ENCODE data around the gene KRT1. TPM values are rescaled to one million over a fixed set of nuclear protein-coding genes. Genes with fewer than 3 reads are reported as not detected.

KRT1 gene
- total and polyA plus RNA-seq, 7 donors = not detected

DNA sequence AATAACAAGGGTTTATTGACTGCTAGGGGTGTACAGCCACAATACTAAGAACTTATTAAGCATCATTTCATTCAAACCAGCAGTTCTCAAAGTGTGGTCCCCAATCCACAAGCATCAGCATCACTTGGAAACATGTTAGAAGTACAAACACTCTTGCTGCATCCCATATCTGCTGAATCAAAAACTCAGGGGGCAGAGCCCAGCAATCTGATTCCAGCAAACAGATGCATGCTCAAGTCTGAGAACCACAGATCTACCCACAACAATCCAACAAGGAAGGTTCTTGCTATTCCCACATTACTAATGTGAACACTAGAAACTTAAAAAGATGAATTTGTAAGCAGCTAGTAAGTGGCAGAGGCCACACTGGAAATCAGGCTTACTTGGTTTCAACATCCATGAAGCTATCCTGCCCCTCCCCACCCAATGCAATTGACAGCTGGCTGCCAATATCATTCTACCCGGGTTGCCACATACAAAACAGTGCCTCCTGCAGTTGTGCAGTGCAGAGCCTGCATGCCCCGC is 16.9 kb upstream of the KRT1 start:
- H3K27me3 ChIP-seq = peaks cover 0 to 7% (median 0%) of the 10 kb centered on the region in 3 donors
- H3K36me3 ChIP-seq = no peaks in the 10 kb centered on the region
- intact Hi-C loops (cut with DNase I) = no loop called here
- H3K27ac ChIP-seq = no peak overlapping the region
- H3K9me3 ChIP-seq = no peaks in the 10 kb centered on the region
- 57 to 77% methylated on average over 2 of the region's 2 CpGs for WGBS, 2 donors
- H3K4me1 ChIP-seq = no peaks in the 10 kb centered on the region
- H3K4me3 ChIP-seq = no peak overlapping the region
- DNase-seq = no peak
- TF ChIP-seq, protein P1, sequence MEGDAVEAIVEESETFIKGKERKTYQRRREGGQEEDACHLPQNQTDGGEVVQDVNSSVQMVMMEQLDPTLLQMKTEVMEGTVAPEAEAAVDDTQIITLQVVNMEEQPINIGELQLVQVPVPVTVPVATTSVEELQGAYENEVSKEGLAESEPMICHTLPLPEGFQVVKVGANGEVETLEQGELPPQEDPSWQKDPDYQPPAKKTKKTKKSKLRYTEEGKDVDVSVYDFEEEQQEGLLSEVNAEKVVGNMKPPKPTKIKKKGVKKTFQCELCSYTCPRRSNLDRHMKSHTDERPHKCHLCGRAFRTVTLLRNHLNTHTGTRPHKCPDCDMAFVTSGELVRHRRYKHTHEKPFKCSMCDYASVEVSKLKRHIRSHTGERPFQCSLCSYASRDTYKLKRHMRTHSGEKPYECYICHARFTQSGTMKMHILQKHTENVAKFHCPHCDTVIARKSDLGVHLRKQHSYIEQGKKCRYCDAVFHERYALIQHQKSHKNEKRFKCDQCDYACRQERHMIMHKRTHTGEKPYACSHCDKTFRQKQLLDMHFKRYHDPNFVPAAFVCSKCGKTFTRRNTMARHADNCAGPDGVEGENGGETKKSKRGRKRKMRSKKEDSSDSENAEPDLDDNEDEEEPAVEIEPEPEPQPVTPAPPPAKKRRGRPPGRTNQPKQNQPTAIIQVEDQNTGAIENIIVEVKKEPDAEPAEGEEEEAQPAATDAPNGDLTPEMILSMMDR (IDR thresholded peaks at IDR 0.05) = no peak
- TF ChIP-seq EP300 (IDR thresholded peaks at IDR 0.05) (no peak), POLR2A (IDR thresholded peaks at IDR 0.05) (no peak), POLR2AphosphoS5 (IDR thresholded peaks at IDR 0.05) (no peak)

DNA sequence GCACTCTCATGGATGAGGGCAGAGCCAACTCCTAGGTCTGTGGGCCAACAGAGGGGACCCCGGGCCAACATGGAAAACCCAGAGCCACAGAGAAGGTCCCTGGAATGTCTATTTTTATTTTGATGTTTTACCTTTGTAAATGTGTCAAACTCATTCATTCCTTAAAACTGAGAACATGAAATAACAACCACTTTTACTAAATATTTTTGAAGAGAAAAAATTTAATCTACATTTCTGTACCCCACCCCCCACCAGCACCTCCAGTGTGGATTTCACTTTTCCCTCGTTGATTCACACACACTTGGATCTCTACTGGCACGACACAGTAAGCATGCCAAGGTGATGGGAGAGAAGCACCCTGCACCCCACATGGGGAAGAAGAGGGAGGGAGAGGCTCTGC is 16.4 kb upstream of the KRT1 start:
- Histone ChIP-seq H3K4me3 (no peak overlapping the region), H3K9me3 (no peaks in the 10 kb centered on the region), H3K36me3 (no peaks in the 10 kb centered on the region), H3K27ac (no peak overlapping the region), H3K27me3 (peaks cover 0 to 7% (median 0%) of the 10 kb centered on the region in 3 donors), H3K4me1 (no peaks in the 10 kb centered on the region)
- no peak for TF ChIP-seq POLR2AphosphoS5 (IDR thresholded peaks at IDR 0.05)
- TF ChIP-seq POLR2A (IDR thresholded peaks at IDR 0.05) = no peak
- TF ChIP-seq, protein P1 (IDR thresholded peaks at IDR 0.05) = no peak
- TF ChIP-seq EP300 (IDR thresholded peaks at IDR 0.05) = no peak
- WGBS, 2 donors = 56 to 67% methylated on average over 3 of the region's 3 CpGs
- intact Hi-C loops (cut with DNase I) = no loop called here
- DNase-seq = no peak

DNA sequence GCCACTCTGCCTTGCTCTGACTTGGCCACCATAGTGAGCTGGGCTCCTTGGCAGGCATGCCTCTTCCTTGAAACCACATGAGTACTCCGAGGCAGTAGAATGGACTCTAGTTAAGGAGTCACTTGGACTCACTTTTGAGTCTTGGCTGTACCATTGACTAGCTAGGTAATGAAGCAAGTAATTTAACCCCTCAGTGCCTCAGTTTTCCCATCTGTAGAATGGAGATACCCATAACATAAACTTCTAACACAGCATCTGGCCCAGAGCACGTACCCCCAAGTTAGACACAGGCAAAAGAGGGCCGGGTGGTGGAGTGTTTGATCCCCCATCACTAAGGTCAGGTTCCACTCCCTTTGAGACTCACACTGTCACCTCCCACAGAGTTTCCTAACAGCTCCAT is 14.8 kb upstream of the KRT1 start:
- Histone ChIP-seq H3K27me3 (peaks cover 0 to 10% (median 5%) of the 10 kb centered on the region in 3 donors), H3K9me3 (no peaks in the 10 kb centered on the region), H3K4me1 (peaks cover 0 to 15% (median 12%) of the 10 kb centered on the region in 4 donors), H3K27ac (no peak overlapping the region), H3K36me3 (no peaks in the 10 kb centered on the region), H3K4me3 (no peak overlapping the region)
- no peak for DNase-seq
- WGBS, 2 donors = 74 to 82% methylated on average over 3 of the region's 3 CpGs
- intact Hi-C loops (cut with DNase I) = no loop called here
- TF ChIP-seq EP300 (IDR thresholded peaks at IDR 0.05) = no peak
- no peak for TF ChIP-seq POLR2AphosphoS5 (IDR thresholded peaks at IDR 0.05)
- no peak for TF ChIP-seq POLR2A (IDR thresholded peaks at IDR 0.05)
- TF ChIP-seq, protein P1 (IDR thresholded peaks at IDR 0.05) = no peak

DNA sequence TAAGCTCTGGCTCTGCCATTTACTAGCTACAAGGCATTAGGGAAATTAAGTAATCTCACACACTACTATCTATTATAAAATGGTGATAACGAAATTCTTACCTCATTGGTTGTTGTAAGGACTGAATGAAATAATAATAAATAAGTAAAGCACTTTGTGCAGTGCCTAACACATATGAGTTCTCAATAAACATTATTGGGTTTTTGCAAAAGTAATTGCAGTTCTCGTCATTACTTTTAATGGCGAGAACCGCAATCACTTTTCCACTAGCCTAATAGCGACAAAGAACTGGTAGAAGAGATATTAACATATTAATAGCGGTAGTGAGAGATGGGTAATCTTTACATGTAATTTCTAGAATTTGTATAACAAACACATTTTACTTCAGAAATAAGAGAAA is 13.9 kb upstream of the KRT1 start:
- 76 to 91% methylated on average over 6 of the region's 6 CpGs for WGBS, 2 donors

More for the DNA sequence above, 13.9 kb upstream of the KRT1 start:
- Histone ChIP-seq H3K27ac (no peak overlapping the region), H3K27me3 (peaks cover 0 to 17% (median 11%) of the 10 kb centered on the region in 3 donors), H3K4me1 (peaks cover 0 to 17% (median 12%) of the 10 kb centered on the region in 4 donors), H3K4me3 (no peak overlapping the region), H3K9me3 (no peaks in the 10 kb centered on the region), H3K36me3 (no peaks in the 10 kb centered on the region)
- TF ChIP-seq POLR2AphosphoS5 (IDR thresholded peaks at IDR 0.05) (no peak), POLR2A (IDR thresholded peaks at IDR 0.05) (no peak), EP300 (IDR thresholded peaks at IDR 0.05) (no peak)
- TF ChIP-seq, protein P1 (IDR thresholded peaks at IDR 0.05) = no peak
- intact Hi-C loops (cut with DNase I) = no loop called here
- no peak for DNase-seq
